ENCODE measurements around the gene GSTT4.
"Not testable (repeated sequence)": the region's sequence is repeated elsewhere in the genome, so short reads cannot be mapped to it uniquely, and the experiment has no call there.

DNA sequence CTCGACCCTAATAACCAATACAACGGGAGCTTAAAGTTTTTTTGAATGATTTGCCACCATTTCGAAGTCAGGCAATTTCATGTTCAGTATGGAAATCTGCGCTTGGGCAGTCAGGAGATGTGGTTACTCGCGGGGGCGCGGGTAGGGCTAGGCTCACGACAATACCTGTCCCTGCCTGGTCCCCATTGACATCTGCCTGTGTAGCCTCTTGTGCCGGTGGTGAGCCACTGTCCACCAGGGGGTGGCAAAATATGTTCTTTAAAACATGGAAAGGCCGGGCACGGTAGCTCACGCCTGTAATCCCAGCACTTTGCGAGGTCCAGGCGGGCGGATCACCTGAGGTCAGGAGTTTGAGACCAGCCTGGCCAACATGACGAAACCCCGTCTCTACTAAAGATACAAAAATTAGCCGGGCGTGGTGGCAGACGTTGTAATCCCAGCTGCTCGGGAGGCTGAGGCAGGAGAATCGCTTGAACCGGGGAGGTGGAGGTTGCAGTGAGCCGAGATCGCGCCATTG, 30.4 kb downstream of the GSTT4 start:
- not testable (repeated sequence) for TF ChIP-seq CTCF (conservative IDR thresholded peaks at IDR 0.05); EZH2 (IDR thresholded peaks at IDR 0.05; ENCODE audit: low read depth)

All from PC-9 (cell line).